SH-SY5Y (cell line): ENCODE results near the gene PAXX.

Source experiments
- GATA2 ChIP-seq: IDR thresholded peaks from 2 replicates; pipeline ENCODE4 v1.6.1; 2011; ENCODE audit warnings: mild to moderate bottlenecking, low read depth, low read length
- GATA3 ChIP-seq: IDR thresholded peaks from 2 replicates; pipeline ENCODE4 v1.6.1; 2011; ENCODE audit warnings: low read depth, mild to moderate bottlenecking, low read length, moderate library complexity

DNA sequence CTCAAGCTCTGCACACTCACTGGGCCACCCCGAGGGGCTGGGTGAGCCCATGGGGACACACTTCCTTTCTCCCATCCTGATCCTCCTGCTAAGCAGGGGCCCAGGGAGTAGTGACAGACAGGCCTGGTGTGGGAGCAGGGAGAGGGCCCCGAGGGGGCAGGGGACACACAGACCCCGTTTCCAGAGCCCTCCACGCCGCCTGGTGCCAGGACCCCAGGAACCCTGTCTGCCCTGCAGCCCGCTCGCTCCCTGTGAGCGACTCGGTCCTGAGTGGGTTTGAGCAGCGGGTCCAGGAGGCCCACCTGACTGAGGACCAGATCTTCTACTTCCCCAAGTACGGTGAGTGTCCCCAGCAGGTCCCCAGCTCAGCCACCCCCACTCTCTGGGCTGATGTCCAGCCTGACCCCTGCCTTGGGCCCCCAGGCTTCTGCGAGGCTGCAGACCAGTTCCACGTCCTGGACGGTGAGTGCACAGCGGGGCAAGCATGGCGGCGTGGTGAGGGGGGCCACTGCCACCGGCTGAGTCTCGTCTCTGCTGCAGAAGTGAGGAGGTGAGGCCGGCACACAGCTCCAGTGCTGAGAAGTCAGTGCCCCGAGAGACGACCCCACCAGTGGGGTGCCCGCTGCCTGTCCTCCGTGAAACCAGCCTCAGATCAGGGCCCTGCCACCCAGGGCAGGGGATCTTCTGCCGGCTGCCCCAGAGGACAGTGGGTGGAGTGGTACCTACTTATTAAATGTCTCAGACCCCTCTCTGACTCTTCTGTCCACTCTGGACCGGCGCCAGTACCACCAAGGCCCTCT, 45.8 kb upstream of the PAXX start:
- no peak for TF ChIP-seq GATA3
- TF ChIP-seq GATA2: no peak
